GM19193 (cell line): Measurements from ENCODE around the gene NRG3.

Source experiments
- POLR2A ChIP-seq: IDR thresholded peaks from 4 replicates; pipeline ENCODE4 v1.6.1; 2011; ENCODE audit not compliant: insufficient read depth, insufficient read length; ENCODE audit errors: extremely low read depth

The NRG3 gene

GRCh38 chr10:82618007-82618406, 743.0 kb downstream of the NRG3 start:
- no peak for TF ChIP-seq POLR2A

- TF ChIP-seq POLR2A, result no peak
These were observed 746.7 kb downstream of the NRG3 start for GRCh38 chr10:82621680-82622079.

DNA sequence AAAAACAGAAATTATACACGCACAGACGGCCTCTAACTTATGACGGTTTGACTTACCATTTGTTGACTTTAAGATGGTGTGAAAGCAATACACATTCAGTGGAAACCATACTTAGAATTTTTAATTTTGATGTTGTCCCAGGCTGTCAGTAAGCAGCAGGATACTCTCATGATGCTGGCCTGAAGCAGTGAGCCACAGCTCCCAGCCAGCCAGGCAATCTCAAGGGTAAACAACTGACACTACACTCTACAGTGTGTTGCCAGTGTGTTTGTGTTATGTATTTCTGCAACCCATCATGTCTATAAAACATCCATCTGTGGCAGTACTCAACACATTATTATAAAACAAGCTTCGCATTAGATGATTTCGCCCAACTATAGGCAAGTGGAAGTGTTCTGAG, 747.5 kb downstream of the NRG3 start:
- TF ChIP-seq POLR2A, result no peak

GRCh38 chr10:82625512-82626189, 750.7 kb downstream of the NRG3 start:
- TF ChIP-seq POLR2A, result no peak

- TF ChIP-seq POLR2A, result no peak
These were observed 753.4 kb downstream of the NRG3 start for GRCh38 chr10:82628373-82628772.

DNA sequence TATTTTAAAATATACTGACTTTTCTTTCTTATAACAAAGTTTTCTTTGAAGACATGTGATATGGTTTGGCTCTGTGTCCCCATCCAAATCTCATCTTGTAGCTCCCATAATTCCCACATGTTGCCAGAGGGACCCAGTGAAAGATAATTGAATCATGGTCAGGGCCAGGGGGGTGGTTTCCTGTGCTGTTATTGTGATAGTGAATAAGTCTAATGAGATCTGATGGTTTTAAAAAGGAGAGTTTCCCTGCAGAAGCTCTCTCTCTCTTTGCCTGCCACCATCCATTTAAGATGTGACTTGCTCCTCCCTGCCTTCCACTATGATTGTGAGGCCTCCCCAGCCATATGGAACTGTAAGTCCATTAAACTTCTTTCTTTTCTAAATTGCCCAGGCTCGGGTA, 768.1 kb downstream of the NRG3 start:
- no peak for TF ChIP-seq POLR2A

- TF ChIP-seq POLR2A, result no peak
These were observed 768.6 kb downstream of the NRG3 start for GRCh38 chr10:82643601-82644000.

- TF ChIP-seq POLR2A, result no peak
These were observed 770.2 kb downstream of the NRG3 start for GRCh38 chr10:82645221-82645620.

GRCh38 chr10:82653244-82654155, 778.5 kb downstream of the NRG3 start:
- no peak for TF ChIP-seq POLR2A

- TF ChIP-seq POLR2A, result no peak
These were observed 785.2 kb downstream of the NRG3 start for GRCh38 chr10:82660205-82660604.

- TF ChIP-seq POLR2A, result no peak
These were observed 786.0 kb downstream of the NRG3 start for GRCh38 chr10:82660986-82661385.

DNA sequence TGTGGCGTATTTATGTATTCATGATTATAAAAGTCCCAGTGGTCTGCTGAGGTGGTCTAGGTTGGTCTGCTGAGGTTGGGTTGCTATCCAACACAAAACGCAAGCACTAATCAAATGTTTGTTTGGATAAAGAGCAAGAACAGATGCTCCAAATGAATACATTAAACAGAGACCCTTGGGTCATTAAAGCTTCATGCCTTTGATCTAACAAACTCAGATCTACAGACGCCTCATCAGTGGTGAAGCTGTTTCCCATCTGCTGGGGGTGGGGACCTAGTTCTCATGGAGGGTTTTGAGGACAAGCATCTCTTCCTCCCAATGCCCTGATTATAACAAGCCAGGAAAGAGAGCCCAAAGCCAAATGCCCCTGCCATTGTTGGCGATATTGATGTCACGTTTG, 786.7 kb downstream of the NRG3 start:
- TF ChIP-seq POLR2A, result no peak

DNA sequence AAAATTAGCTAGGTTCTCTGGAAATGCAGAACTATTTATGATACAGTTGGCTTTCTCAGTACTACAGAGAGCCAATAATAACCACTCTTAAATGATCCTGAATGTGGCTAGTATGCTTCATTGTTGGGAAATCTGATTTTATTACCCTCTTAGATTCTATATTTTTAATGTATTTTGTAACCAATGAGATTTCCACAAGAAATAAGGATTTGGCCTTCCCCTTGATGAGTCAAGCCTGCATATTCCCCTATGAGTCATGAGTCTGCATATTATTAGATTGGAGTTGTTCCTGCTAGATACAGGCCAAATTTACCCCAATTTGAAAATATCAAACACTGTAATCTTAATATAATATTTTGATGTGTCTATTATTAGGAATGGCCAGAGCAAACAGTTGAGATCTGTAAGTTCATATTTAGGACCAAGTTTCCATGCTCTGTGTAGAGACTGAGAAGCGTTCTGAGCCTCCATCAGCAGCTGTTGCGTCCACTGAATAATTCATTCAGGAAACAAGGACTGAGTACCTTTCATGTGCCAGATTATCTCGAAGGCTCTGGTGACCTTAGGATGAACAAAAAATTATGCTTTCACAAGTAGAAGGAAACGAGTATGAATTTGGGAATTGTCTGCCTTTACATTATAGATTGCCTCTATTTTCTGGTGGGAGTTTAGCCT, 793.4 kb downstream of the NRG3 start:
- no peak for TF ChIP-seq POLR2A

- no peak for TF ChIP-seq POLR2A
These were observed 799.0 kb downstream of the NRG3 start for GRCh38 chr10:82674036-82674435.

DNA sequence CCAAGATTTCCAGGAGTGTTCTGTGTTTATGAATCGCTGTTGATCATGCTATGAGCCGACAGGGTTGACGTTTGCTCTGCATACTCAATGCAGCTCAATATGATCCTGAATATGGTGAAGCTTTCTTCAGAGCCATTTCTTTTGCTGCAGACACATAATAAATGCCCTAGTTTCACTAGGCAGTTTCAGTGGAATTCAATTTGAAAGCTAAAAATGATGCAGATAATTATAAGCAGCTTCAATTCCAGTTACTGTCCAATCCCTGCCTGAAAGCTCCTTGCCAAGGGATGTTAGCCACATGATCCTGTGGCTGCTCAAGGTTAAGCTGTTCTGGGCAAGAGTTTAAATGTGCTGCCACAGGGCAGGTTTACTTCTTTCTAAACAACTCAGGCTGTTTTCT, 805.6 kb downstream of the NRG3 start:
- no peak for TF ChIP-seq POLR2A

- no peak for TF ChIP-seq POLR2A
These were observed 809.0 kb downstream of the NRG3 start for GRCh38 chr10:82683945-82684344.

GRCh38 chr10:82685087-82685486, 810.1 kb downstream of the NRG3 start:
- TF ChIP-seq POLR2A, result no peak

DNA sequence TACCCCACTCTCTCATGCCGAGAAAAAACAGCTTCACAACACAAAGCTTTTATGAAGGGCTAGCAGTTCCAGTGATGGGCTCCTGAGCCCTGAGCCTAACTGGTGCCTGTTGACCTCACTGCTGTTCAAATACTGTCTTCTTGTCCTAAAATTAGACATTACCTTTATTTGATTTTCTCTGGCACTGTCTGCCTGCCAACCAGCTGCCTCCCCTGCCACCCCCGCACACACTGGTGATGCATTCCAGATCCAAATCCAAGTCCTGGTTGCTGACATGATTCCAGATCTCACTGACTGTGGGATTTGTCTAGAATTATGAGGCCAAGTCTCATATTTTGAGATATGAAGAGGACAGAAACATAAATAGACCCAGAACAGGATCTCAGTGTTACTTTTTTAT, 816.2 kb downstream of the NRG3 start:
- no peak for TF ChIP-seq POLR2A
